ENCODE results near the gene CDR2.

The CDR2 gene

DNA sequence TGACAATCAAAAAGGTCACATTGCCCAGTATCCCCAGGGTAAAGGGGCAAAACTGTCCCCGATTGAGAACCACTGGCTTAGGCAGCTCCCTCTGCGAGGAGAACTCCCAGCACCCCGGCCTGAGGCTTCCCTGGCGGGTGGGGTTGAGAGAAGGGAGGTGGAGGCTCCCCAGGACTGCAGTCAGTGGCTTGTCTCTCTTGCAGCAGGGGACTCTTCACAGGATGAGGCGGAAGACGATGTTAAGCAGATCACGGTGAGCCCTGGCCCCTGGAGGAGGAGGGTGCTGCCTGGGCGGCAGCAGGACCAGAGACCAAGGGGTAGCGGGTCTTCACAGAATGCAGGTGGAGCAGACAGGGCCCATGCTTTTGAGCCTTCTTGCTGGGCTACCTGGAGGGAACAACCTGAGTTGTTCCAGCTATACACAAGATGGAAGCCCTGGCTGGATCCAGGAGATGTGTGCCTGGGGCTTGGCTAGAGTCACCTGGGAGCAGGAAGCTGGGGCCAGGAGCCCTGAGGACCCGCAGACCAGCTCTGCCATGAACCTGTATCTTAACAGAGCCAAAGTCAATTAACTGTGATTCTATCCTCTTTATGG, 60.4 kb downstream of the CDR2 start:
- ChIA-PET CTCF (no interaction called here), POLR2A (interaction anchor here (0.9 kb wide), 1 partner anchor 108 kb away, joined by 3 read pairs; the partner anchor contains the start of gene EEF2K)
- no peak for DNase-seq (ENCODE audit: extremely low spot score)
- TF ChIP-seq NFRKB (IDR thresholded peaks at IDR 0.05) (no peak), FOXM1 (IDR thresholded peaks at IDR 0.05; ENCODE audit: borderline replicate concordance) (no peak), SP1 (IDR thresholded peaks at IDR 0.05) (no peak), ELF4 (IDR thresholded peaks at IDR 0.05) (no peak), ZNF384 (IDR thresholded peaks at IDR 0.05) (no peak), CTBP1 (IDR thresholded peaks at IDR 0.05; ENCODE audit: borderline replicate concordance) (no peak), SUZ12 (IDR thresholded peaks at IDR 0.05) (no peak)

DNA sequence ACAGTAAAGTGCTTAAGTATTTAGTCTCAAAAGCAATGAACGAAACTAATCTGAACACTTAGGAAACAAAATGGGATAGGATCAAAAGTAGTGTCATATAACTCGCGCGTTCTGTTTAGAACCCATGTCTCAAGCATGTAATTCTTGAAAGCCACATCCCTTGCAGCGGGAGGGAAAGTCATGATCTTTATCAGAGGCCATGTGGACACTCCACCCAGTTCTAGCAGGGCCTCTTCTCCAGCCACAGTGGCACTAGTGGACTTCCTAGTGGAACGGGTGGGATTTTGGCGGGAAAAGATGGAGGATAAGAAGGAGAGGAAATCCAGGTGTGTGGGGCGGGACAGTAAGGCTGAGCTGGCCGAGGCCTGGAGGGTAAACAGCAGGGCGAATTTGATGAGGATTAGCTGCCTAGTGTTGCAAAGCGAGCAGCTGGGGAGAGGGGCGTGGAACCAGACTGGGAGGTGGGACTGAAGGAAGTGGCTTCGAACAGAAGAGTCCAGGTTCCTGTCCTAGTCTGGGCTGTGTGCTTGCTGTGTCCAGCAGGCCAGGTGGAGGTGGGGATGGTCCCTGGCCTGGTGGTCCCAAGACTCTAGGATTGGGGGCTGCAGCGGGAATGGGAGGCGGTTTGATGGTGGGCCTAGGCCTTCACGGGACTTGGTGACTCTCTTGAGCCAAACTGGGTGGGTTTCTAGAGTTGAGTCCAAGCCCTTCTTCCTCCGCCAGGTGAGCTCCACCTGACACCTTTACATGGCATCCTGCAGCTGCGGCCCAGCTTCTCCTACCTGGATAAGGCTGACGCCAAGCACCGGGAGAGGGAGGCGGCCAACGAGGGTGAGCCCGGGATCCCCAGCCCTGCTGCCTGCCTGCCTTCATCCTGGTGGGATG, 61.3 kb downstream of the CDR2 start:
- DNase-seq (ENCODE audit: extremely low spot score) = no peak
- ChIA-PET POLR2A (no interaction called here), CTCF (no interaction called here)
- TF ChIP-seq FOXA1 (IDR thresholded peaks at IDR 0.05) (no peak), FOXK2 (IDR thresholded peaks at IDR 0.05) (no peak), HDGF (IDR thresholded peaks at IDR 0.05; ENCODE audit: borderline replicate concordance) (no peak)

- DNase-seq (ENCODE audit: extremely low spot score) = no peak
- CTCF ChIA-PET = no interaction called here
- POLR2A ChIA-PET = interaction anchor here (1.0 kb wide), 1 partner anchor 11 kb away, joined by 3 read pairs; no protein-coding TSS in a partner anchor
- TF ChIP-seq ARNT (IDR thresholded peaks at IDR 0.05) (no peak), ZNF384 (IDR thresholded peaks at IDR 0.05) (no peak), TARDBP (IDR thresholded peaks at IDR 0.05) (no peak), CTBP1 (IDR thresholded peaks at IDR 0.05; ENCODE audit: borderline replicate concordance) (no peak)
Observed at GRCh38 chr16:22311520-22311919, 62.9 kb downstream of the CDR2 start.

DNA sequence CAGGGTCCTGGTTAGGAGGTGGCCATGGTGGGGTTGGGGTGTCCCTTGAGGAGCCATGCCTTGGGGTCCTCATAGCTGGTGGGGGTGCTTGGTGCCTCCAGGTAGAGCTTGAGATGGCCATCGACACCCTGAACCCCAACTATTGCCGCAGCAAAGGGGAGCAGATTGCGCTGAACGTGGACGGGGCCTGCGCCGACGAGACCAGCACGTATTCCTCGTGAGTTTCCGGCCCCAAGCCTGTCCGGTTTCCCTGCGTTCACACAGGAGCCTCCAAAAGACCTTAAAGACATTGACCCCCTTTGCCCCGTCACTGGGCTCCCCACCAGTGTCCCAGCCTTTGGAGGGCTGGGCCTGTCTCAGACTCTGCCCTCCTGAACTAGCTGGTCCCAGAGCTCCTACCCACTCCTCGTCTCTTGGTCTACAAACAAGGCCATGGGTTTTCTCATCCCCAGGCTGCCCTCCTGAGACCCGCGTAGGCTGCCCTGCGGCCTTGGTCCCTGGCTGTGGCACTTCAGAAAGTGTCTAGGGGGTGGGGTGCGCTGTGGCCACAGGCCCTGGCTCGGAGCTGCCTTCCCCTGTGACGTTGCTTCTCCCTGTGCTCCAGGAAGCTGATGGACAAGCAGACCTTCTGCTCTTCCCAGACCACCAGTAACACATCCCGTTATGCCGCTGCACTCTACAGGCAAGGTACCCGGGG, 65.4 kb downstream of the CDR2 start:
- ChIA-PET POLR2A (interaction anchor here (0.8 kb wide), 1 partner anchor 11 kb away, joined by 3 read pairs; no protein-coding TSS in a partner anchor), CTCF (no interaction called here)
- no peak for DNase-seq (ENCODE audit: extremely low spot score)
- no peak for TF ChIP-seq BHLHE40 (IDR thresholded peaks at IDR 0.05; ENCODE audit: borderline replicate concordance)
- no peak for TF ChIP-seq FOXK2 (IDR thresholded peaks at IDR 0.05)
- TF ChIP-seq CTBP1 (IDR thresholded peaks at IDR 0.05; ENCODE audit: borderline replicate concordance) = no peak
- TF ChIP-seq ZNF384 (IDR thresholded peaks at IDR 0.05) = no peak

DNA sequence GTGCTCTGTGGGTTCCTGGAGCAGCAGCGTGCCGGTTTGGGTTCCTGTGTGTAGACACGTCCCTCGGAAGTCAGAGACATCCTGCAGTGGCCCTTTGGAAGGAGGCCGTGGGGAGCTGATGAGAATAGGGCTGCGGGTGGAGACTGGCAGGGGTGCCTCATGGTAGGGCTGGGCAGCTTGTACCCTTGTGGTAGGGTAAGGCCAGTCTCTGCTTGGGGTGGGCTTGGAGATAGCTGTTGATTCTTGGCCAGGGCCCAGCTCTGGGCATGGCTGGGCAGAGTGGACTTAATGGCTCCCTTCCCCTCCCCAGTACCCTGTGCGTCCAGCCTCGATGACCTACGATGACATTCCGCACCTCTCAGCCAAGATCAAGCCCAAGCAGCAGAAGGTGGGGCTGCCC, 66.6 kb downstream of the CDR2 start:
- no peak for DNase-seq (ENCODE audit: extremely low spot score)
- no peak for TF ChIP-seq SUZ12 (IDR thresholded peaks at IDR 0.05)
- TF ChIP-seq ZNF384 (IDR thresholded peaks at IDR 0.05) = no peak
- TF ChIP-seq LEF1 (IDR thresholded peaks at IDR 0.05; ENCODE audit: borderline replicate concordance) = no peak
- TF ChIP-seq PKNOX1 (IDR thresholded peaks at IDR 0.05) = no peak
- no peak for TF ChIP-seq ARNT (IDR thresholded peaks at IDR 0.05)
- no peak for TF ChIP-seq FOXA1 (IDR thresholded peaks at IDR 0.05)
- CTCF ChIA-PET = no interaction called here
- POLR2A ChIA-PET = interaction anchor here (0.8 kb wide), 1 partner anchor 12 kb away, joined by 3 read pairs; no protein-coding TSS in a partner anchor

DNA sequence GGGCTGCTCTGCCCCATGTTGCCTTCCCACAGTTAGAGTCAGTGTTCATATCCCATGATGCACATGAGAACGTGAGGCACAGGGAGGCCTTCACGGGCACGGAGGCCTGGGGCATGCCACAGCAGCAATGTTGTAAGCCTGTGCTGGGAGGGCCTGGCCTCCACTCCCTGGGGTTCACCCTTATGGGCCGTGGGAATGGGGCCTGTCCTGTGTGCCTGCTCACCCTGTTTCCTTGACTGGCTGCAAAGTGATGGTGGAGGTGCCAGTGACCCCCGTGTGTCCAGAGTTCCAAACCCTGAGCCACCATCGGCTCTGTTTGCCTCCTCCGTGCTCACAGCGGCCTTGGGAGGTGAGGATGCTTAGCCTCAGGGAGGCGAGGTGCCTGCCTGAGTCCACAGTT, 67.6 kb downstream of the CDR2 start:
- TF ChIP-seq CTBP1 (IDR thresholded peaks at IDR 0.05; ENCODE audit: borderline replicate concordance) (no peak), PKNOX1 (IDR thresholded peaks at IDR 0.05) (no peak), L3MBTL2 (conservative IDR thresholded peaks at IDR 0.05) (no peak), FOXA1 (IDR thresholded peaks at IDR 0.05) (no peak), SUZ12 (IDR thresholded peaks at IDR 0.05) (no peak), NFRKB (IDR thresholded peaks at IDR 0.05) (no peak), FOXK2 (IDR thresholded peaks at IDR 0.05) (no peak), TARDBP (IDR thresholded peaks at IDR 0.05) (no peak), BHLHE40 (IDR thresholded peaks at IDR 0.05; ENCODE audit: borderline replicate concordance) (no peak), SP1 (IDR thresholded peaks at IDR 0.05) (no peak), ELF4 (IDR thresholded peaks at IDR 0.05) (no peak)
- no peak for DNase-seq (ENCODE audit: extremely low spot score)
- ChIA-PET POLR2A (no interaction called here), CTCF (no interaction called here)

GRCh38 chr16:22304411-22304810, 70.0 kb downstream of the CDR2 start:
- POLR2A ChIA-PET = no interaction called here
- no peak for DNase-seq (ENCODE audit: extremely low spot score)
- CTCF ChIA-PET = no interaction called here
- TF ChIP-seq BHLHE40 (IDR thresholded peaks at IDR 0.05; ENCODE audit: borderline replicate concordance) (no peak), LEF1 (IDR thresholded peaks at IDR 0.05; ENCODE audit: borderline replicate concordance) (no peak), SUZ12 (IDR thresholded peaks at IDR 0.05) (no peak), ZNF384 (IDR thresholded peaks at IDR 0.05) (no peak), SP1 (IDR thresholded peaks at IDR 0.05) (no peak), FOXA1 (IDR thresholded peaks at IDR 0.05) (no peak), L3MBTL2 (conservative IDR thresholded peaks at IDR 0.05) (no peak), CTBP1 (IDR thresholded peaks at IDR 0.05; ENCODE audit: borderline replicate concordance) (no peak), HDGF (IDR thresholded peaks at IDR 0.05; ENCODE audit: borderline replicate concordance) (no peak), PKNOX1 (IDR thresholded peaks at IDR 0.05) (no peak), FOXK2 (IDR thresholded peaks at IDR 0.05) (no peak), TARDBP (IDR thresholded peaks at IDR 0.05) (no peak)
